Stimulated activated CD8-positive, alpha-beta memory T cell treated with anti-CD3 and anti-CD28 coated beads, Interleukin-12 subunit alpha, Interleukin-12 subunit beta, amount 100 ng/mL, for 24 hours (primary cell): Measurements from ENCODE around the gene STAMBPL1.

Experiments
- DNase-seq: peaks from one replicate; pipeline ENCODE4 v3.0.0-alpha.2; 2020; ENCODE audit errors: extremely low read depth

STAMBPL1 gene

GRCh38 chr10:88893611-88894010 is 13.6 kb downstream of the STAMBPL1 start:
- no peak for DNase-seq

- DNase-seq, result no peak
These were observed 15.2 kb downstream of the STAMBPL1 start for GRCh38 chr10:88895250-88895649.

GRCh38 chr10:88896372-88896993 is 16.4 kb downstream of the STAMBPL1 start:
- no peak for DNase-seq

GRCh38 chr10:88896994-88897853 is 17.2 kb downstream of the STAMBPL1 start:
- peak; percentile 12 for DNase-seq

DNA sequence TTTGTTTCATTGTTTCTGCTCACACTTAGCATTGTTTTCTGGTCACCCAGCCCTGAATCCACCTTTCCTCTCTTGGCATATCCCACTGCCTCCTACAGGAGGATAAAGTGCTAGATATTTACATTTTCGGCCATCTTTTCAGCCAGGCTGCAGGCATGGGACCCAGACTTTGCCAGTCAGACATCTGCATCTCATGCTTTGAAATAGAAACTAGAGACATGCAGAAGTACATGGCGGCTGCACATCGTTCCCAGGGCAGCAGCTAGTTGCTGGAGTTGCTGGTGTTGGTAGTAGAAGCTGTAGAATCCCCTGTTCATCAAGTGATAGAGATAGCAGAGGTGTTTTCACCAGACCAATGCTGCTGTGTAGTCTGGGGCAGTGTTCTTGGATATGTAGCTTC is 18.7 kb downstream of the STAMBPL1 start:
- DNase-seq, result no peak

GRCh38 chr10:88899886-88900285 is 19.8 kb downstream of the STAMBPL1 start:
- no peak for DNase-seq

GRCh38 chr10:88901206-88901983 is 21.4 kb downstream of the STAMBPL1 start:
- DNase-seq, result no peak

- DNase-seq, result no peak
These were observed 22.1 kb downstream of the STAMBPL1 start for GRCh38 chr10:88901984-88902789.

GRCh38 chr10:88903715-88904114 is 23.7 kb downstream of the STAMBPL1 start:
- no peak for DNase-seq

DNA sequence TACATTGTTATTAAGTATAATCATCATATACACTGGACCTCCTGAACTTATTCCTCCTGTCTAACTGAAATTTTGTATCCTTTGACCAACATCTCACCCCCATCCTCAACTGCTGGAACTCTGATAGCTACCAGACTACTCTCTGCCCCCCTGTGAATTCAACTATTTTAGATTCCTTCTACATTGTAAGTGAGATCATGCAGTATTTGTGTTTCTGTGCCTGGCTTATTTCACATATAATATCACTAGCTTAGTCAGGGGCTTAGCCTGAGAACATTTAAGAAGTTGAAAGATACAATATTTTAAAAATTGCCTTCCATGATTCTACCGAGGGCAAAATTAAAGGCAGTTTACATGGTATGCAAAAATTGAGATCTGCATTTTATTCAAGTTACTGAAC is 26.9 kb downstream of the STAMBPL1 start:
- DNase-seq, result no peak

DNA sequence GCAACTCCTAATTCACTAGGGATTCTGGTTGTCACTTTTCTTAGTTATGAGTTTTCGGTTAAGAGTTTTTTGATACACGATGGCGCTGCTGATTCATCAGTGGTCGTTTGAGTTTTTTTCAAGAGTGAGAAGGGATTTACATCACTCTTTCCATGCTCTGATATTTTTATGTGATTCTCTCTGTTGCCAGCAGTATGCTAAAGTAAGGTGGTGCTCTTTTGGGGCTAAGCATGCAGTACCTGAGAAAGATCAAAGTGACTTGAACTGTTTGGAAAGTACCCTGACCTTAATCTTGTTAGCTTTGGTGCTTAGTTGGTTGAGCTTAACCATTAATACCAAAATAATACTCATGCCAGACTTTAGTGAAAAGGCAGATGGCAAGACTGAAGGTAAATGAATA is 28.1 kb downstream of the STAMBPL1 start:
- DNase-seq, result no peak

- no peak for DNase-seq
These were observed 31.1 kb downstream of the STAMBPL1 start for GRCh38 chr10:88911116-88911515.

GRCh38 chr10:88911851-88912250 is 31.8 kb downstream of the STAMBPL1 start:
- no peak for DNase-seq

- no peak for DNase-seq
These were observed 33.1 kb downstream of the STAMBPL1 start for GRCh38 chr10:88913127-88913526.

GRCh38 chr10:88913788-88914187 is 33.7 kb downstream of the STAMBPL1 start:
- no peak for DNase-seq

GRCh38 chr10:88915781-88916180 is 35.7 kb downstream of the STAMBPL1 start:
- DNase-seq, result no peak

DNA sequence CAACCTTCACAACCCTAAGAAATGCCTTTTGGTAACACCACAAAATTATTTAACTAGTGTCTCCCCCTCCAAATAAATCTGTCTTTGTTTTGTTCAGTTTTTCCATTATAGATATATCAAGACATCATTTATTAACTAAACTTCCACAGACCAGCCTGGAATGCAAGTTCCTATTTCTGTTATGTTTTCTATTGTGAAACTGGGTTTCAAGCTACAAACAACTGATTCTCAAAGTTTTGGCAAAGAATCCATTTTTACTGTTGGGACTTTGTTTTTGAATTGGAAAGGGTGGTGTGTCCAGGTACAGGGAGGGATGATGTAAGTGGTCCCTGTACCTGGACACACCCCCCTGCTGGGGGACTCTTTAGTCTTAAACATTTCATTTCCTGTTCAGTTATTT is 36.2 kb downstream of the STAMBPL1 start:
- DNase-seq, result no peak

DNA sequence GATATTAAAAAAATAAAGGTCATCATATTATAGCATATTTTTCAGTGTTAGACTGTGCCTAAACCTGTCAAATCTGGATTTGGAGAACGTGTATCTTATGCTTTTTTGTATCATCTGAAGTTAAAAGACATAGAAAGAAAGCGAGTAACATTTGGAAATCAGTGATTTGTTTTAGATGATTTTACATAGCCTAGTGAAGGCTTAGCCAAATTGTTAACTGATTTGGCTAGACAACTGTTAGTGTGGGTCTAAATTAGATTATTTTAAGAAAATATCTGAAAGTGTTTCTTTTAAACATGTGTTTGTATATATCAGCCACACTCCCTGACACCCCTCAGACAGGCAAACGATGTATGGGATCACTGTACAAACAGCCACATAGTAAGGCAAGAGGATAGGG is 36.9 kb downstream of the STAMBPL1 start:
- DNase-seq, result no peak

DNA sequence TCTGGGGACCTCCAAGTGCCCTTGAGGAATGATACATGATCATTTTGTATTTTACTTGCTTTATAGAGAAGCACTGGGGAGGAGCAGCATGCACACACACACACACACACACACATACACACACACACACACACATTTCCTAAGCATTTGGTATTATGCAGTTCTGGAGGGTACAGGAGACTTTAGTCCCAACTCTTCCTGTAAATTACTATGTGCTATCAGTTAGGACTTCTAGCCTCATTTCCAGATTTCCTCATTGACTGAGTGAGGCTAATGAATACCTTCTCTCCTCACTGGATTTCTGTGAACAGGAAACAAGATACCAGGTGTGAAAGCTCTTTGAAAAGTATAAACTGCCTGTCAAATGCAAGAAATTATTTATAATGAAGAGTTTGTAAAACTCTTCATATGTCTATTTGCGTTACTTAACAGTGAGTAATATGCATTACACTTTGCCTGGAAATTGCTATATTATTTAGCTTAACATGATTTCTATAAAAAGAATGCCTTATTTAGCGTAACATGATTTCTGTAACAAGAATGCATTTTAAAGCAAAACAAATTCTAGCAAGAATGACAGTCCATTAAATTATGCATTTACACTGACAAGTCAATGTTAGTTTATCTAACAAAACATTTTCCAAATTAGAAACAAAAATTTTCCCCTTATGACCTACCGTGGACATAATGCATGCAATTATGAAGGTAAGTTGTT is 38.3 kb downstream of the STAMBPL1 start:
- no peak for DNase-seq

- DNase-seq, result no peak
These were observed 39.0 kb downstream of the STAMBPL1 start for GRCh38 chr10:88919041-88919440.

DNA sequence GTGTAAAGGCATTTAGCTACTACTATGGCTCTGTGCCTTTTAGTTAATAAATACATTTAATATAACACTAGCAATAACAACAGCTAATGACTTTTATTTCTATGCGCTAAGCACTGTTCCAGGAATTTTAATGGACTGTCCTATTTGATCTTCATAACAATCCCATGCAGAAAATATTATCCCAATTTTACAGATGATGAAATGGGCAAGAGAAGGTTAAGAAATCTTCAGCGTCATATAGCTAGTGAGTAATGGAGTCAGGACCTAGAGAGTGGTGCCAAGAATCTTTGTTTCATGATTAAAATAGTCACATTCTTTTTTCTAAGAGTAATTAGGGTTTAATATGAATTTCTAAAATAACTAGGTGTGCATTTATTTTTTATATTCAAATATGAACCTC is 40.2 kb downstream of the STAMBPL1 start:
- DNase-seq, result no peak
